Tibial nerve (tissue), 4 donors: ENCODE measurements around the gene ZNF841. TPM values are rescaled to one million over a fixed set of nuclear protein-coding genes. Genes with fewer than 3 reads are reported as not detected.

Experiments
- DNase-seq, 2 donors: peaks; one replicate each; pipeline ENCODE4 v3.0.0-alpha.2; 2019; ENCODE audit warnings: low spot score in 2 of 2
- H3K27ac ChIP-seq, 4 donors: fragments of 200-600 bp; sonication (generic) in 3 of 4; one replicate each; pipeline ENCODE4 v1.5.1; 2017 to 2019; ENCODE audit warnings: mild to moderate bottlenecking in 1 of 4
- H3K27me3 ChIP-seq, 2 donors: fragments of 200-600 bp; sonication (generic) in 1 of 2; one replicate each; pipeline versions ENCODE4 v1.5.1 to v1.6.0; 2017 to 2019
- H3K36me3 ChIP-seq, 3 donors: fragments of 200-600 bp; sonication (generic); one replicate each; pipeline ENCODE4 v1.5.1; 2018 to 2019
- H3K4me1 ChIP-seq, 4 donors: fragments of 200-600 bp; sonication (generic) in 3 of 4; one replicate each; pipeline ENCODE4 v1.5.1; 2017 to 2019
- H3K4me3 ChIP-seq, 4 donors: fragments of 200-600 bp; sonication (generic) in 3 of 4; one replicate each; pipeline ENCODE4 v1.5.1; 2017 to 2019; ENCODE audit warnings: mild to moderate bottlenecking in 1 of 4, moderate library complexity in 1 of 4
- H3K9me3 ChIP-seq, 4 donors: fragments of 200-600 bp; sonication (generic) in 3 of 4; one replicate each; pipeline ENCODE4 v1.5.1; 2017 to 2019
- CTCF ChIP-seq, 5 experiments: fragments of 200-600 bp in 3 of 5; fragments of 450-650 bp in 2 of 5; sonication (generic) in 3 of 5; IDR thresholded peaks; one replicate each; pipeline ENCODE4 v1.5.1; 2016 to 2019; ENCODE audit warnings: antibody characterized with exemption in 5 of 5, mild to moderate bottlenecking in 3 of 5, moderate library complexity in 2 of 5
- EP300 ChIP-seq, 2 donors: sonication (generic); formaldehyde crosslinking; IDR thresholded peaks; one replicate each; pipeline ENCODE4 v1.6.1; 2017; ENCODE audit warnings: antibody characterized with exemption in 2 of 2, mild to moderate bottlenecking in 1 of 2
- POLR2A ChIP-seq, 2 donors: fragments of 450-650 bp; IDR thresholded peaks; one replicate each; pipeline ENCODE4 v1.6.1; 2017; ENCODE audit warnings: antibody characterized with exemption in 2 of 2, mild to moderate bottlenecking in 2 of 2, moderate library complexity in 2 of 2
- WGBS, 2 donors: methylation state at CpG; one replicate each; pipeline ENCODE4 v1.1.5; 2018; 5-methylcytosine and 5-hydroxymethylcytosine counted together
- total RNA-seq, 4 donors: library from RNA; depleted of rRNA; stranded (reverse); fragments of >200 nt; gene quantifications; one replicate each; pipeline ENCODE4 v1.1.0, GENCODE V29; 2016

ZNF841 gene
- total RNA-seq, 4 donors from 2014 or later: 12.0 to 34.8 (median 25.7) TPM

- 0% methylated on average over 59 of the region's 60 CpGs for WGBS, 2 donors
- peak; percentile 89 to 90 for DNase-seq
- Histone ChIP-seq H3K4me3 (peak within 1 kb of the TSS; percentile 53 to 70 (median 68)), H3K9me3 (peaks cover 0 to 47% (median 13%) of the 10 kb centered on the region in 4 donors), H3K27me3 (no peaks in the 10 kb centered on the region), H3K36me3 (peaks cover 0 to 51% (median 4%) of the 10 kb centered on the region in 3 donors), H3K4me1 (peaks cover 0 to 15% (median 0%) of the 10 kb centered on the region in 4 donors), H3K27ac (peak within 1 kb of the TSS; percentile 90 to 96 (median 95))
- peak in 1 of 2 donors; percentile 89 for TF ChIP-seq EP300 (IDR thresholded peaks at IDR 0.05)
- no peak for TF ChIP-seq CTCF (IDR thresholded peaks at IDR 0.05)
- TF ChIP-seq POLR2A (IDR thresholded peaks at IDR 0.05): peak; percentile 23 to 65
Observed at GRCh38 chr19:52048555-52049501, 46.7 kb downstream of the ZNF841 start, which contains the start of gene ZNF432. Gene ZNF432 (minus strand): TSS chr19:52048838. CDS start chr19:52046868, 1,970 bp downstream.

DNA sequence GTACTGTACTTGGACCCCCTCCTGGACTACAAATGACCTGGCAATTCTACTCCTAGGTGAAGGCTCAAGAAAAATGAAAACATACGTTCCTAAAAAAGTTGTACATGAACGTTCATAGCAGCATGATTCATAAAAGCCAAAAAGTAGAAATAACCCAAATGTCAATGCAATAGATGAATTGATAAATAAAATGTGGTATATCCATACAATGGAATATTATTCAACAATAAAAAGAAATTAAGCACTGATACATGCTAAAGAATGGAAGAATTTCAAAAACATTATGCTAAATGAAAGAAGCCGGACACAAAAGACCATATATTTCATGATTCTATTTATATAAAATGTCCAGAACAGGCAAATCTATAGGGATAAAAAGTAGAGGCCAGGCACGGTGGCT is 56.4 kb downstream of the ZNF841 start:
- no peaks in the 10 kb centered on the region for H3K4me1 ChIP-seq
- H3K4me3 ChIP-seq: no peak overlapping the region
- H3K27ac ChIP-seq: no peak overlapping the region
- H3K9me3 ChIP-seq: peaks cover 0 to 93% (median 42%) of the 10 kb centered on the region in 4 donors
- WGBS, 2 donors: 96 to 98% methylated on average over 4 of the region's 4 CpGs
- no peak for DNase-seq
- H3K36me3 ChIP-seq: peaks cover 22 to 96% (median 59%) of the 10 kb centered on the region in 3 donors
- TF ChIP-seq POLR2A (IDR thresholded peaks at IDR 0.05): no peak
- no peak for TF ChIP-seq EP300 (IDR thresholded peaks at IDR 0.05)
- no peak for TF ChIP-seq CTCF (IDR thresholded peaks at IDR 0.05)
- H3K27me3 ChIP-seq: no peaks in the 10 kb centered on the region

GRCh38 chr19:52034051-52034728 is 61.4 kb downstream of the ZNF841 start:
- H3K27me3 ChIP-seq: no peaks in the 10 kb centered on the region
- DNase-seq: no peak
- H3K27ac ChIP-seq: no peak overlapping the region
- H3K9me3 ChIP-seq: peaks cover 0 to 96% (median 49%) of the 10 kb centered on the region in 4 donors
- H3K36me3 ChIP-seq: peaks cover 9 to 85% (median 36%) of the 10 kb centered on the region in 3 donors
- peaks cover 0 to under 1% (median under 1%) of the 10 kb centered on the region in 4 donors for H3K4me1 ChIP-seq
- TF ChIP-seq POLR2A (IDR thresholded peaks at IDR 0.05) (no peak), EP300 (IDR thresholded peaks at IDR 0.05) (no peak), CTCF (IDR thresholded peaks at IDR 0.05) (no peak)
- 97 to 98% methylated on average over 12 of the region's 12 CpGs for WGBS, 2 donors
- H3K4me3 ChIP-seq: no peak overlapping the region

DNA sequence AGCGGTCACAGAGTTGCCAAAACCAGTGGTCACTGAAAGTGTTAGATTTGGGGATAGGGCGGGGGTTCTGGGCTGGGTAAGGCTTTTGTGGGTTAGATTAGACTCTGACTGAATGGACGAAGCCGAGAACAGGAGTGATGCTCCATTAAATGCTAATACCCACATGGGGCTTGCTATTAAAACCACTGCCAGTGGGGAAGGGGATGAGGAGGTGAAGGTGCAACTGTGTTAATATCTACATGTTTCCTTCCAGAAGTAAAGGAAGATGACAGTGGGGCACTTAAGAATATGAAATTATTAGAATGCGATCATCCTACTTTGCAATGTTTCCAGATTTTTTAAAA is 66.8 kb downstream of the ZNF841 start:
- TF ChIP-seq EP300 (IDR thresholded peaks at IDR 0.05): no peak
- no peak for TF ChIP-seq POLR2A (IDR thresholded peaks at IDR 0.05)
- no peak for TF ChIP-seq CTCF (IDR thresholded peaks at IDR 0.05)
- peaks cover 0 to 72% (median 22%) of the 10 kb centered on the region in 4 donors for H3K9me3 ChIP-seq
- H3K36me3 ChIP-seq: peaks cover 4 to 64% (median 23%) of the 10 kb centered on the region in 3 donors
- DNase-seq: no peak
- WGBS, 2 donors: 17% methylated on average over 5 of the region's 5 CpGs
- peak overlapping the region; percentile 81 to 97 (median 90) for H3K27ac ChIP-seq
- H3K27me3 ChIP-seq: no peaks in the 10 kb centered on the region
- H3K4me3 ChIP-seq: peak overlapping the region; percentile 69 to 81 (median 76)
- H3K4me1 ChIP-seq: peaks cover 3 to 20% (median 7%) of the 10 kb centered on the region in 4 donors
